Non-pigmented ciliary epithelial cell (primary cell): ENCODE results near the gene SNAP23.
"Not testable (repeated sequence)": the region's sequence is repeated elsewhere in the genome, so short reads cannot be mapped to it uniquely, and the experiment has no call there.

Experiments
- DNase-seq: peaks from one replicate; pipeline ENCODE4 v3.0.0-alpha.2; 2010; ENCODE audit warnings: low read depth

SNAP23 gene

DNA sequence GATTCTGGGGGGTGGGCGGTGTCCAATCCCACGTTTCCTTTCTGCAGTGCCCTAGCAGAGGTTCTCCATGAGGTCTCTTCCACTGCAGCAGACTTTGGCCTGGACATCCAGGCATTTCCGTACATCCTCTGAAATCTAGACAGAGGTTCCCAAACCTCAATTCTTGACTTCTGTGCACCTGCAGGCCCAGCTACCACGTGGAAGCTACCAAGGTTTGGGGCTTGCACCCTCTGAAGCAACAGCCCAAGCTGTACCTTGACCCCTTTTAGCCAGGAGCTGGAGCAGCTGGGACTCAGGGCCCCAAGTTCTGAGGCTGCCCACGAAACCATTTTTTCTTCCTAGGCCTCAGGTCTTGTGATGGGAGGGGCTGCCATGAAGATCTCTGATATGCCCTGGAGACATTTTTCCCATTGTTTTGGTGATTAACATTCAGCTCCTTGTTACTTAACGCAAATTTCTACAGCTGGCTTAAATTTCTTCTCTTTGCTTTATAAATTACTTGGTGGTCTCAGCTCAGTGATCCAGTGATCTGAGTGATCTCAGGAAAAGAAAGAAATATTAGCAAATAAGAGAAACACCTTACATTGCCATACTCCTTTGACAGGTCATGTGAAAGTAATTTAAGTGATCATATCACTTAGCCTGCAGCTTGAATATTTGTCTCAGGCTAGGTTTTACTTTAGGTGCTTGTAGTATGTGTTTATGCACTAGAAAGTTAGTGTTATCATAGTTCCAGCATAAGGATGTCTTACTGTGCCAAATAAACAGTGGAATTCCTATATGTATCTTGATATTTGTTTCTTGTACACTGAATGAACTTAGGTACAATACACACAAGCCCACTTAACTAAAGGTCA lies 3.0 kb downstream of the SNAP23 start:
- DNase-seq: no peak

DNA sequence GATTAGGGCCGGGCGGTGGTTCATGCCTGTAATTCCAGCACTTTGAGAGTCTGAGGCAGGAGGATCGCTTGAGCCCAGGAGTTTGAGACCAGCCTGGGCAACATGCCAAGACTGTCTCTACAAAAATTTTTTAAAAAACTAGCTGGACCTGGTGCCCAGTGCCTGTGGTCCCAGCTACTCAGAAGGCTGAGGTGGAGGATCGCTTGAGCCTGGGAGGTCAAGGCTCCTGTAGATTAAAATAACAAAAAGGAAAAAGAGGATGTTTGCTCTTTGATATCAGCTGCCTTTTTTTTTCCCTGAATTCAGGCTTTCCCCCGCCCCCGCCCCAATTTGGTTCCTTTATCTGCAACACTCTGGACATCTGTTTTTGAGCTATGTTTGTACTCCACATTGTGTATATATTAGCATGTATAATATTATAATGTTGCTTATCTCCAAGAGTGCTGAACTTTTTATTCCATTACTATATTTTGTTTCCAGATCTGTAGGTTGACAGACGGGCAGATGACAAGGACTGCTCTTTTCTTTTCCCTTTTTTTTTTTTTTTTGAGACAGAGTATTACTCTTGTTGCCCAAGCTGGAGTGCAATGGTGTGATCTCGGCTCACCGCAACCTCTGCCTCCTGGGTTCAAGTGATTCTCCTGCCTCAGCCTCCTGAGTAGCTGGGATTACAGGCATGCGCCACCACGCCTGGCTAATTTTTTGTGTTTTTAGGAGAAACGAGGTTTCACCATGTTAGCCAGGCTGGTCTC lies 4.6 kb downstream of the SNAP23 start:
- no peak for DNase-seq

DNA sequence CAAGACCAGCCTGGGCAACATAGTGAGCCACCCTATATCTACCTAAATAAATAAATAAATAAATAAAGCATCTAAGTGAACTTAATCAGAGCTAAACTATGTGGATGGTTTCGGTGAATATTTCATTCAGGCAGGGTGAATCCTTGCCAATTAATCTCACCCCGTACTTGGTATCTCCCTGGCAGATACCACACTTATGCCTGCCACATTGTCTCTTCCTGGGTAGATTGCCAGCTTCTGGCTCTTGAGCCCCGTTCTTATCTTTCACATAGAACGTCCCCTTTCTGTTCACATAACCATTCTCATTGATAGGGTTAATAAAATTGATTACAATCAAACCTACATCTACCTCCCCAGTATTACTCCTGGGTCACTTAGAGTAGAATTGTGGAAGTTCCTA lies 7.0 kb downstream of the SNAP23 start:
- no peak for DNase-seq

DNA sequence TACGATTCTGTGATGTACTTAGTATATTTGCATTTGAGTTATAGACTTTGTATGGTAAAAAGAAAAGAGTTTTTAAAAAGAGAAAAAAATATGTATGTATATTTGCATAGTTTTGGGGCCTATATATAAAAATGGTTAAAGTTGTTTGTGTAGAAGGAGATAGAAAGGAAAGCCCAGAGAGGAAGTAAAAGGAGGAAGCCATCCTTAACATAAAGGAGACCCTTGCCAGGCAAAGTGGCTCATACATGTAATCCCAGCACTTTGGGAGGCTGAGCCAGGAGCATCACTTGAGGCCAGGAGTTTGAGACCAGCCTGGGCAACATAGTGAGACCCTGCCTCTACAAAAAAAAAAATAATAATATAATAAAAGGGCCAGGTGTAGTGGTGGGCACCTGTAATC lies 8.4 kb downstream of the SNAP23 start:
- DNase-seq: no peak

DNA sequence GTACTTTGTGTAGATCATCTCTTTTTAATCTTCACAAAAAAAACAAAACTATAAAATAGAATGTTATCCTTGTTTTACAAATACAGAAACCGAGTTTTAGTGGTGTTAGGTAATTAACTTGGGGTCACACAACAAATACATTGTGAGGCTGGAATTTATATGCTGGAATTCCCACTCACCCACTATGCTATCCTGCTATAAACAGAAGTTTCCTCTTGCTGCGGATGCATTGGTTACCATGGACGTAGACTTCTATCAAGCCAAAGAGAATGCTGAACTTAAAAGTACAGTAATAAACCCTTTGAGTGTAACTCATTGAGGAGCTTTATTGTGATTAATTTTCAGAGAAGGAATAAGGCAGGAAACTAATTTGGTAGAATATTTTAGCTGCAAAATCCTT lies 9.2 kb downstream of the SNAP23 start:
- no peak for DNase-seq

DNA sequence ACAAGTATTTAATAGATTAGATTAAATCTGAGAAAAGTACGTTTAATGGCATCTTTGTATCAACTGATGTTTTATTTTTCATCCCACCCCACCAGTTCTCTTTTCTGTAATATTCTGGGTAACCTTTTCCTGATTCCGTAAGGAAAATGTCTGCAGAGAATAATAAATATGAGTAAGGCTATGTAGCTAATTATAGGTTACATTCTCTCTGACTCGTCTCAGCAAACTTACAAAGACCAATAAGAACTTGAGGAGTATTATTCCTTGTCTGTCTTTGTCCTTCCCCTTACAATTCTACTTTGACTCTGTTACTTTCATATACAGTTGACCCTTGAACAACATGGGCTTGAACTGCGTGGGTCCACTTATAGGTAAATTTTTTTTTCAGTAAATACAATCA lies 12.1 kb downstream of the SNAP23 start:
- no peak for DNase-seq

DNA sequence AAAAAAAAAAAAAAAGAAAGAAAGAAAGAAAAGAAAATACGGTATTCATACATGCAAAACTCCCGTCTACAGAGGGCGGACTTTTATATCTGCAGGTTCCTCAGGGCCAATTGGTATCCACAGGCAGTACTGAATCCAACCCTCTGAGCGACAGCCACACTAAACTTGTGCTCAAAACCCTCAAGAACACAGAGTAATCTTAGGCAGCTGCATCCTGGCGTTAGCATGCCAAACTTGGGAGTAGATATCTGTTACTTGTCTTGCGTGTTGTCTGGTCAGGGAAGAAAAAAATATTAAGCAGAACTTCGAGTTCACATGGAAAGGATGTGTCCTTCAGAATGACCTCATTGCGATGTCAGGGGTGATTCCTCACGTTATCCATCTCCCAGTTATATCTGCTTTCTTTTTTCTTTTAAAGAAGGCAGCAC lies 12.8 kb downstream of the SNAP23 start:
- no peak for DNase-seq

DNA sequence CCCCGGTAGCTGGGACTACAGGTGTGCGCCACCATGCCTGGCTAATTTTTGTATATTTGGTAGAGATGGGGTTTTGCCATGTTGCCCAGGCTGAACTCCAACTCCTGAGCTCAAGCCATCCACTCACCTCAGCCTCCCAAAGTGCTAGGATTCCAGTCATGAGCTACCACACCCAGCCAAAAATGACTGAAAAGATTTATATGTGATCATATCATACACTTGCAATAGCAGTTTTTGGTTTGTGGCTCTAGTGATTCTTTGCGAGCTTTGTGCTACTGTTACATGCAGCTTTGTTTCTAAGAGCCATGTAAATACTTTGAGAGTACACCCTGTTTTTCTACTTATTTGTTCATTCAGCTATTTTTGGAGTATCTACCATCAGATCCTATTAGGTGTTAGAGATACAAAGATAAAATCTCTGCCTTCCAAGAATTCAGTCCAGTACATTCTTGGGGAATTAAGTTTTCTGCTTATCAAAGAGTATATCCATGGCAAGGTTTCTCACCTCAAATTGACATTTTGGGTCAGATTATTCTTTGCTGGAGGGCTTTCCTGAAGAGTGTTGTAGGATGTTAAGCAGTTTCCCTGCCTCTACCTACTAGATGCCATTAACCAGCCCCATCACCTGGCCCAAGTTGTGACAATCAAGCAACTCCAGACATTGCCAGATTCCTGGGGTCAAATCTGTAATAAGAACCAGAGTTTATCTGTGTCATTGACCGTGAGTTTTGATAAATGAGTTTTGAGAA lies 15.0 kb downstream of the SNAP23 start:
- DNase-seq: no peak

DNA sequence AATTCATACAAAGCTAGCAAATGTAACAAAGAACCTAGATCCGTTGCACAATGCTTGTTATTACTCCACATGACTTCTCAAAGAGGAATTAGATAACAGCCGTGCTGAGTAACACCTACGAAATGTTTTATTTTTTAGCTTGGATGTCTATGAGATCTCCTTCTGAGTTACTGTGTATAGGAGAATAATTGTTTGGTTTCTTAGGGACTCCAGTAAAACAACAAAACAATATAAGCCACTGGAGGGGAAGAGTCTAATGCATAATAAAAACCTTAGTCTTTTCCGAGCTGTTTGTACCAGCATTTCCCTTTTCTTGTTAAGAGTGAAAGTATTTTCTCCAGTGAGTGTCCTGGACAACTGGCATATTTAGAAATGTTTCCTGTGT lies 15.6 kb downstream of the SNAP23 start:
- DNase-seq: no peak

DNA sequence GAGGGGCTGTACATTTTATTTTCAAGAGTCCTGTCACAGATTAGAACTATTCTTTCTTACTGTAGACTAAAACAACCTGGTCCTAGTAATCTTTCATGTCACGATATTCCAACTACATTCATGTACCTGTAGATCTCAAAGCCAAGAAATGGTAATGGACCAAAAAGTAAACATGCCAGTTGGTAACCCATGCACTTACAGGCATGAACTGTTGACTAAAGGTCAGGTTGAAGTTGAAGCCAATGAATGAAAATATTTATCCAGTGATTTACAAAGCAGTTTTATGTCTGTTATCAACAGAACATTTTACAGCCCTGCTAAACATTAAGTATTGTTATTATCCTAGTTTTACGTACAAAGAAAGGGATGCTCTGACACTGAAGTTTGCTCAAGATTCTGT lies 27.9 kb downstream of the SNAP23 start:
- no peak for DNase-seq

DNA sequence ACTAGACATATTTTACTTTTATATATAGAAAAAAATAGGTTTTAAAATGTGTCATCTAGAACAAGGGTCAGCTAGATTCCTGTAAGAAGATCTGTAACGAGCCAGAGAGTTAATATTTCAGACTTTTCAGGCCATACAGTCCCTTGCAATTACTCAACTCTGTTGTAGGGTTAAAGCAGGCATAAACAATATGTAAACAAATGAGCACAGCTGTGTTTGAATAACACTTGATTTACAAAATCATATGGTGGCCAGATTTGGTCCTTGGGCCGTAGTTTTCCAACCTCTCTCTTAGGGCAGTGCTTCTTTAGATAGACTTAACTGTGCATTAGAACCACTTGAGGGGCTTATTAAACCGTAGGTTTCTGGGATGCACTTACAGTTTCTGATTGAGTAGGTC lies 33.5 kb downstream of the SNAP23 start:
- DNase-seq: no peak

DNA sequence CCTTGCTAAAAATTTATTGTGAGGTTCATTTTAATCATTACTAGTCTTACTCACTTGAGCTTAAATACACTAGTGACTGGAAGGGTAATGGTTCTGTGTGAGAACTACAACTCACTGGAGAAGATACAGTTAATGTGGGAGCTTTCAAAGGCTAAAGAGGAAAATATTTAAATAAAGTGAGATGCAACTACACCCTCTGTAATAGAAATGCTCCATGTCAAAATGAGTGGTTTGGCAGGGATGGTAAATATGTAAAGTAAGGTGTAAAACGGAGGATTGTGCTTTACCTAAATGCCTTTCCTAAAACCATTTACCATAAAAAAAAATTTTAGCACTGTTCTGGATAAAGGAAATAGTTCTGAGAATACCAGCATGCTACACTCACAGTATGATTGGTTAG lies 37.8 kb downstream of the SNAP23 start:
- DNase-seq: no peak

DNA sequence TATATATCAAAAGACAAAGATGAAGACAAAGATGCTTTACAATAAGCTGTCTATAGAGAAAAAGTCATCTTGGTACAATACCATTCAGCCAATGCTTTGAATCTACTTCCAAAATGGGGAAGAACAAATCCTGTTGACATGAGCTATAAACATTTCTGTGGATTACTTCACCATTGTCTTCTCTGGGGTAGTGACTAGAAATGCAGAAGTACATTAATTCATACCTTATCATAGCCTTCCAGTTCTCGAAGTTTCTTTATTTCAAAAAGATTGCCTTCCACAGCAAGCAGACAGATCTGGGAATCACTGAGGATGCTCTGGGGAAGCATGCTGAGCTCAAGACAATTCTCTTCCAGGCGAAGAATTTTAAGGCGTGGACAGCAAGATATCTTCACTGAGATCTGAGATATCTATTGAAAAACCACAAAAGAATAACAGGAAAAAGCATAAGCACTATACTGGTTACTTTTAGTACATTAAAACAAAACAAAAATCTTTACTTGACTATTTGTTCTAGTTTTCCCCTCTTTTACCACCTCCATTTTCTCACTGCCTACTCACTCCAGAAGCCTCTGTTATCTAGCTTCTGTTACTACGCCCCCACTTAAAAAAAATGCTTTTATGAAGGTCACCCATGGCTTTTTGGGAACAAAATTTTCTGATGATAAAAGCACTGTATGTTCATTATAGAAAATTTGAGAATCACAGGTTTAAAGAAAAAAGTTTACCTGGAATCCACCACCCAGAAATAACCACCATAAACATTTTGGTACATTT lies 49.6 kb downstream of the SNAP23 start:
- DNase-seq: no peak

DNA sequence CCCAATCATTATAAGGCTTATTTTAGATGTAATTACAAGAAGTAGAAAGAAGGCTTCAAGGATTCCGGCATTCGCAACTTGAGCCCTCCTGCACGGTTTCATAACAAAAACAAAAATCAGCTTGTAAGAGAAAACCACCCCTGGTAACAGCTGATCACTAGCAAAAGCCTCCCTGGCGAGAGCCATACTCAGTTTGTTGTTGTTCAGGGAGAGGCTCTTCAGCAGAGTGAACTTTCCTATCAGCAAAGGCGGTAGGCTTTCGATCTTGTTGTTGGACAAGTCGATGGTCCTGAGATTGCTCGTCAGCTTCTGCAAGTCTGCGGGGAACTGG lies 52.4 kb downstream of the SNAP23 start:
- DNase-seq: no peak

DNA sequence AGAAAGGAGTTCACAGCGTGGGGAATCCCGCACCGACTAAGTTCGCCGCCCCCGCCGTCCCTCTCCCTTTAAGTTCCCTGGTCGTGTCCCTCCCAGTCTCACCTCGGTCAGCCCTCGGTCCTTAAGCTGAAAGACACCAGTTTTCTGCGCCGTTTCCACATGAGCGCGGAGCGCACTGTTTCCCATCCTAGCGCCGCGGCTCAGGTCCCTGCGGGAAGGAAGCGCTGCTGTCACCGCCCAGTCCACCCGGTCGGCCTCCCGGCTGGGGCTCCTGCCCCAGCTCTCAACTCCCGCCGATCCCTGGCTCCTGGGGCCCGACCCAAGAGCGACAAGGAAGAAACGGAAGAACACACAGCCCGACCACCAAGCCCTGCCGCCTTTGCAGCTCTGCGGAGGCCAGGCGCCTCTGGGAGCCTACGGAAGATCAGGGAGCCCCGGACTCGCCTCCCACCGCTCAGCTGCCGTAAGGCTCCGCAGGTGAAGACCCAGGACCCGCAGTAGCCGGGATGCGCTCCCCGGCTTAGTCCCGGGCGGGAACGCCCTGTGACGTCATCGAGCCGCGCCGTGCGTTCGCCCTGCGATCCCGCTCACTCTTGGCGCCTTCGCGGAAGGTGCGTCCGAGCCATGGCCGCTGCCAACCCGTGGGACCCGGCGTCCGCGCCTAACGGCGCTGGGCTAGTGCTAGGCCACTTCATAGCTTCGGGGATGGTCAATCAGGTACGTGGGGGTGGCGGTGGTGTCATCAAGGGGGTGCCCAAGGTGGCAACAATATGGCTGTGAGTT lies 53.0 kb downstream of the SNAP23 start, which contains the start of the genes HAUS2 and LRRC57:
HAUS2 (plus strand) TSS at position 590 of the 783 bp plus-strand sequence; CDS start at position 625, 35 bp downstream.
LRRC57 (minus strand) TSS at position 545 of the 783 bp plus-strand sequence; CDS start at position 186, 359 bp downstream.
- DNase-seq: peak; percentile 22

DNA sequence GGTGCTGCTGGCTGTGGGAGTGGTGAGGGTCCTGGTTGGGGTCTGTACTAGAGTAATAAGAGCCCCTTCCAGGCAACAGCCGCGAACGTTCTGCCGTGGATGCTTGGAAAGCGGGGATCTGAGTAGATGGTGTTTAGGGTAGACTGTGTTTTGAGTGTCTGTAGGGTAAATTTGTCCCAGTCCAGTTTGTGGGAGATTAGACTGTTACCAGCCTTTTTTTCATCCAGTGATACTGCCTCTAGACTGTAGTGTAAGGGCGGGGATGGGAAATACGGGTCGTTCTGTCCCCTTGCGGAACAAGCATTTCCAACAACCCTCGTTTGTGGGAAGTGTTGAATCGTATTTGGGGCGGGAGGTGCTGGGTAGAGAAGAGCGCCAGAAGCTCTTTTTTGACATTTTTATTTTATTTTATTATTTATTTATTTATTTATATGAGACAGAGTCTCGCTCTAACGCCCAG lies 53.6 kb downstream of the SNAP23 start:
- no peak for DNase-seq

DNA sequence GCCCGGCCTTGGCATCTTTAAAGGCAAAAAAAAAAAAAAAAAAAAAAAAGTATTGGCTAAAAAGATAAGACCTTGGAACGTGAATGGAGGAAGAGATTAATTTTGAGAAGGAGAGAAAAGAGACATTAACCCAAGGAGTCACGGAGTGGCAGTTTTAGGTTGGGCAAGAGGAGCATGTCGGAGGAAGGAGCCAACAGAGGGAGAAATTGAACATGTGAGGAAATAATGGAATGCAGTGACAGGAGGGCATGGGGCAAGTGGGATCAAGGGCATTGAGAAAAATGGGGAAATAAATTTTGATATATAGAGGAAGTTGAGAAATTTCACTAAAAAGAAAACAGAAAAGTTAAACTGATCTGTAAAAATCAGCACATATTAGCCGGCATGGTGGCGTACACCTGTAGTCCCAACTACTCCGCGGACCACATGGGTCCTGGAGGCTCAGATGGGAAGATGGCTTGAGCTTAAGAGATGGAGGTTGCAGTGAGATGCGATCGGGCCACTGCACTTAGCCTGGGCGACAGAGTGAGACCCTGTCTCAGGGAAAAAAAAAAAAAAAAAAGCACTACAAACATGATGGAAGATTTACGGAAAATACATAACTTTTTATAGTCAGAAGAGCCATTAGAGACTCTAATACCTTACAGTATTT lies 54.4 kb downstream of the SNAP23 start:
- DNase-seq: no peak

DNA sequence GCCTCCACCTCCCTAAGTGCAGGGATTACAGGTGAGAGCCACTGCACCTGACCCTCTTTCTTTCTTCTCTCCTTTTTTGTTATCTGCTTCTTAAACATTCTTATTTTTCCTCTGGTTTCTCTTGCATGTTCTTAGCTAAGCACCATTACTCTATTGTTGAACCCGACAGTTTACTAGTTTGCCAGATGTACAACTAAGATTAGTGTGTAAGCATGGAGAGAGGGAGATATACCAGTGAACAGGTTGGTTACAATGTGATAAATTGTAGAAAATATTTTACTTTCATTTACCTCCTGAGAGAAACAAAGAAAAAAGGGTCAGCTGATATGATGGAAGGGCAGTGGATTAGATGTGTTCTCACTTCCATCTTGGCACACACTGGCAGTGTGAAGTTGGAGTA lies 58.1 kb downstream of the SNAP23 start:
- DNase-seq: no peak

DNA sequence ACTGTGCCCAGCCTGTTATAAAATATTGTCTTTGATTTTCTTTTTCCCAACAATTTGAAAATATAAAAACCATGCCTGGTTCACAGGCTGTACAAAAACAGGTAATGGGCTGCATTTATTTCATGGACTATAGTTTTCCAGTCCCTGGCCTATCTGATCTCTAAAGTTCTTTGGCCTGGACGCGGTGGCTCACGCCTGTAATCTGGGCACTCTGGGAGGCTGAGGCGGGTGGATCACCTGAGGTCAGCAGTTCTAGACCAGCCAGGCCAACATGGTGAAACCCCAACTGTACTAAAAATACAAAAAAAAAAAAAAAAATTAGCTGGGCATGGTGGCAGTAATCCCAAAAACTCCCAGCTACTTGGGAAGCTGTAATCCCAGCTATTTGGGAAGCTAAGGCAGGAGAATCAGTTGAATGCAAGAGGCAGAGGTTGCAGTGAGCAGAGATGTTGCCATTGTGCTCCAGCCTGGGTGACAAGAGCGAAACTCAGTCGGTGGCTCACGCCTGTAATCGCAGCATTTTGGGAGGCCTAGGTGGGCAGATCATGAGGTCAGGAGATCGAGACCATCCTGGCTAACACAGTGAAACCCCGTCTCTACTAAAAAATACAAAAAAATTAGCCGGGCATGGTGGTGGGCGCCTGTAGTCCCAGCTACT lies 61.2 kb downstream of the SNAP23 start:
- DNase-seq: not testable (repeated sequence)

DNA sequence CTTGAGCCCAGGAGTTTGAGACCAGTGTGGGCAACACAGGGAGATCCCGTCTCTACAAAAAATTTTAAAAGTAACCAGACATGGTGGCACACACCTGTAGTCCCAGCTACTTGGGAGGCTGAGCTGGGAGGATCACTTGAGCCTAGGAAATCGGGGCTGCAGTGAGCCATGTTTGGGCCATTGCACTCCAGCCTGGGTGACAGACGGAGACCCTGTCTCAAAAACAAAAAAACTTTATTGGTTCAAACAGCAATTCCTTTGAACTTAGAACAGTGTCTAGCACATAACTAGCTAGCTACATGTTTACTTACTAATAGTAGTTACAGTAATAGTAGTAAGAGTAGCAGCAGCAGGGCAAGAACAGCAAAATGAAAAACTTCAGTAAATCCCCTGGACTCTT lies 63.3 kb downstream of the SNAP23 start:
- DNase-seq: no peak
